Measurements from ENCODE around the gene TMEM143.

- TF ChIP-seq POLR2A (IDR thresholded peaks at IDR 0.05), result no peak
- TF ChIP-seq, protein P1, sequence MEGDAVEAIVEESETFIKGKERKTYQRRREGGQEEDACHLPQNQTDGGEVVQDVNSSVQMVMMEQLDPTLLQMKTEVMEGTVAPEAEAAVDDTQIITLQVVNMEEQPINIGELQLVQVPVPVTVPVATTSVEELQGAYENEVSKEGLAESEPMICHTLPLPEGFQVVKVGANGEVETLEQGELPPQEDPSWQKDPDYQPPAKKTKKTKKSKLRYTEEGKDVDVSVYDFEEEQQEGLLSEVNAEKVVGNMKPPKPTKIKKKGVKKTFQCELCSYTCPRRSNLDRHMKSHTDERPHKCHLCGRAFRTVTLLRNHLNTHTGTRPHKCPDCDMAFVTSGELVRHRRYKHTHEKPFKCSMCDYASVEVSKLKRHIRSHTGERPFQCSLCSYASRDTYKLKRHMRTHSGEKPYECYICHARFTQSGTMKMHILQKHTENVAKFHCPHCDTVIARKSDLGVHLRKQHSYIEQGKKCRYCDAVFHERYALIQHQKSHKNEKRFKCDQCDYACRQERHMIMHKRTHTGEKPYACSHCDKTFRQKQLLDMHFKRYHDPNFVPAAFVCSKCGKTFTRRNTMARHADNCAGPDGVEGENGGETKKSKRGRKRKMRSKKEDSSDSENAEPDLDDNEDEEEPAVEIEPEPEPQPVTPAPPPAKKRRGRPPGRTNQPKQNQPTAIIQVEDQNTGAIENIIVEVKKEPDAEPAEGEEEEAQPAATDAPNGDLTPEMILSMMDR (IDR thresholded peaks at IDR 0.05), result no peak
Measured at GRCh38 chr19:48310227-48310626, 53.5 kb downstream of the TMEM143 start.

Data from body of pancreas (tissue), 4 donors.